OCI-LY7 (cell line): ENCODE measurements around the gene TP73.

Experiments used
- CTCF ChIP-seq: fragments of 200-600 bp; sonication (generic); conservative IDR thresholded peaks from 2 replicates; pipeline ENCODE4 v1.5.1; 2014; ENCODE audit warnings: mild to moderate bottlenecking, antibody characterized with exemption, low read length, moderate library complexity, mixed read lengths
- EZH2phosphoT487 ChIP-seq: fragments of 200-600 bp; sonication (generic); IDR thresholded peaks from 2 replicates; pipeline ENCODE4 v1.6.1; 2018; ENCODE audit warnings: low read depth, borderline replicate concordance, mild to moderate bottlenecking, mixed run types, antibody characterized with exemption, low read length, moderate library complexity, mixed read lengths

- TF ChIP-seq EZH2phosphoT487 = no peak
- TF ChIP-seq CTCF = no peak
Observed at GRCh38 chr1:3697104-3697503, 44.8 kb downstream of the TP73 start.
